M059J (cell line): Measurements from ENCODE around the gene MYH10. TPM values are rescaled to one million over a fixed set of nuclear protein-coding genes. Genes with fewer than 3 reads are reported as not detected.

Source experiments
- DNase-seq: peaks from one replicate; pipeline ENCODE4 v3.0.0-alpha.2; 2012; ENCODE audit warnings: low read depth
- total RNA-seq: library from RNA; depleted of rRNA; stranded (reverse); fragments of >200 nt; shearing (Covaris generic); gene quantifications from 2 replicates; pipeline ENCODE4 v1.2.3, GENCODE V29; 2014

MYH10 gene
- total RNA-seq, 1 experiment from 2014 or later: 36.3 TPM

DNA sequence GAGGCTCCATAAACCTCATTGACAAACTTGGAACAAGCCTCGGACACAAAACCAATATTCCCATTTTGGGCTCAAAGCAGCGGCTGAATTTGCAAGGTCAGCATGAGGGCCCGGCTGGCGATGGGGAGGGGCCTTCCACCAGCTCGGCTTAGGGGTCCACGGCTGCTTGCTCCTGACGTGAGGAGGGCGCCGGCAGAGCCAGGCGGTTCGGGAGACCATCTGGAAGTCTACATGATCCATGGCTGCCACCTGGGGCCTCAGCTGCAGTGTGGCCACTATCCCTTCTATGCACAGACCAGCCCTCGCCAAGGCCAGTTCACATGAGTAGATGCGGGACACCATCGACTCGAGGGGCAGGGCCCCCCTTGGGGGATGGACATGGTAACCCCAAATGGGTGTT, 155.7 kb downstream of the MYH10 start:
- no peak for DNase-seq

DNA sequence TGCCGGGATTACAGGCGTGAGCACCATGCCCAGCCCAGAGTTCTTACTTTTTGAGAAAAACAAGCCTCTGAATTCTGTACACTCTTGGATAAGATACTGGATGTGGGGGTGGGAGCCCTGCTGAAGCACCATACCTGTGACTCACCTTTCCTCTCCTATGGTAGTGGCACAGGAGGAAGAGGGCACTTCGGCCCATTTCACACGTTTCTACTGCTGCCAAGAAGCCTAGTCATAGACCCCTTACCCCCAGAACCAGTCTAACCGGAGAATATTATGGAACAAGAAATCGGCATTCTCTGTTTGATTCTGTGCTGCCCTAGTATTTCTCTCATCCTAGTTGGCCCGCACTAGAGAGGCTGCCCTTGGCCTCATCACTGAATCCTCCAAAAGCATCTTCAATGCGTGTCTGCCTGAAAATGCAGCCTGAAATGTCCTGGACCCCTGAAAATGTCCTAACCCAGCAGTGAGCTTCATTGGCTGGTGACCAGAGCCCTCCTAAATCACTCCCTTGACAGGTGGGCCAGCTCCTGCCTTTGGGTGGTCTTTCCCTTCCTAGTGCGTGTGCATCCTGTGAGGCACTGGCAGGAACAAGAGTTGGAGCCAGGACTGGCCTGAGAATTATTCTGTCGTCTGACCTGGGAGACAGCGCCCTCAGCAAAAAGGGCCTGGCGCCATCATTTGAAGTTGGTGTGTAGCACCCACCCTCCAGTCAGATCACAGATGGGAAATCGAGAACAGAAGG, 156.9 kb downstream of the MYH10 start:
- no peak for DNase-seq

DNA sequence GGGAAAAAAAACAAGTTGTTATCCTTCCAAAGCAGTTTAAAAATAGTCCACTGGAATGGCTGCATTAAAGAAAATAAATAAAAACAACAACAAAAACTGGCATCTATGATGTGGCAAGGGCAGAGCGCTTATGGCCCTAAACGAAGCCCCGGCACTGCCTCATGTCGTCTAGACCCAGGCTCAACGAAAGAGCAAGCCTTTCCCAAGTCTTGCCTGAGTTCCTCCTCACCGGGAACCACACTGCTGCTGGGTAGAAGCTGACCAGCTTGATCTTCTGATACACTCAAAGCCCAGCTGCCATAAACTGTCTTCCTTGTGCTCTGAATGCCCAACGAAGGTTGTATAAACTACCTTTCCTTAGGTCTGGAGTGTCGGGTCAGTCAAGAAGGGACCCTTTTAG, 157.9 kb downstream of the MYH10 start:
- DNase-seq: no peak

DNA sequence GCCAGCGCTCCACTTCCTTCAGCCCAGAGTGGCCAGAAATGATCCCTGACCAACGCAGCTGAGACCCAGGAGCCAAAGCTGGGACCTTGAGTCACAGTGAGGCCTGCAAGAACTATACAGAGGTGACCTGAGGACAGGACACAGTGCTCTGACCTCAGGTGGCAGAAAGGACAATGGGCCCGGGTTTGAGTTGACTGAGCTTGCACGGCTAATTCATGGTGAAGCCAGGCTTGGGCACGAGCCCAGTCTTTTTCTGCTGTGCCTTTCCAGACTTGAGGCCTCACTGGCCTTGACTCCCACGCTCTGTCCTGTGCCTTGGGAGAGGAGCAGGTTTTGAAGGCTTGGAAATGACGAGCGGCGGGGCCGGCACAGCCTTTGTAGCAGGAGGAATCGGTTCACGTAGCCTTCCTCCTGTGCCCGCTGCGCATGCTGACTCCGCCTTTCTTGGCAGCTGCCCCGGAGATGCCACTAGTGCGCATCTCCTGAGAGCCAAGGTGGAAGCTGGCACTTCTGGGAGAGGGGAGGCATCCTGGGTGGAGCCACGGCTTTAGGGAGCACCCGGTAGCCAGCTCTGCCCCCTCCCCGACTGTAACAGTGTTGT, 160.0 kb downstream of the MYH10 start:
- no peak for DNase-seq

DNA sequence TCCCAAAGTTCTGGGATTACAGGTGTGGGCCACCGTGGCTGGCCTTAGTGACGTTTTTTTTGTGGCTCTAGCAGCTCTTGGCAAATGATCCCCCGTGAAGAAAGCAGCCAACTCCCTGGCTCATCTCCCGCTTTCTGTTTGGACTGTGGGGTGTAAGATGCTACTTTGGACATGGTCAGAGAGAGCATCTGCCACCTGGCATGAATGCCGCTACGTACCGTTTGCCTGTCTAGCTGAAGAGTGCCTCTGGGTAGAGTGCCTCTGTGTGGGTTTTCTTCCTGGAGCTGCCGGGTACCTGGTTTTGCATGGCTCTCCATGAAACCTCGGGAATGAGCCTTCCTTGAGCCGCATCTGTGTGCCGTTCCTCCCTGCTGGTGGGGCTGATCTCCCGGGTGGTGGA, 160.6 kb downstream of the MYH10 start:
- DNase-seq: no peak

DNA sequence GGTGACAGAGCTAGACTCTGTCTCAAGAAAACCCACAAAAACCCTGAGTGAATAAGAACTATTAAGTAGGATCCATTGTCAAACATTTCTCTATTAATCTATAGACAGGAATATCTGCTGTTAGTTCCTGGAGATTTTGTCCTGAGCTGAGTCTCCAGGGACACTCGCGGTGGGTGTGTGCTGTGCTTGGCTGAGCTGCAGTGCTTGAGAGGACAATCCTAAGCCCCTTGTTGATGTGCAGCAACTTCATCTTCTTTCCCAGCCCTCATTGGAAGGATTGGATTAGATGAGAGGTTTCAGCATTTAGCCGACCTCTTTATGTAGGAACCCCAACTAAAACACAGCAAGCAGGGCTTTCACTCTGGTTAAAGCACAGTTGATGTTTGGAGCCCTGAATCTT, 161.5 kb downstream of the MYH10 start:
- no peak for DNase-seq

DNA sequence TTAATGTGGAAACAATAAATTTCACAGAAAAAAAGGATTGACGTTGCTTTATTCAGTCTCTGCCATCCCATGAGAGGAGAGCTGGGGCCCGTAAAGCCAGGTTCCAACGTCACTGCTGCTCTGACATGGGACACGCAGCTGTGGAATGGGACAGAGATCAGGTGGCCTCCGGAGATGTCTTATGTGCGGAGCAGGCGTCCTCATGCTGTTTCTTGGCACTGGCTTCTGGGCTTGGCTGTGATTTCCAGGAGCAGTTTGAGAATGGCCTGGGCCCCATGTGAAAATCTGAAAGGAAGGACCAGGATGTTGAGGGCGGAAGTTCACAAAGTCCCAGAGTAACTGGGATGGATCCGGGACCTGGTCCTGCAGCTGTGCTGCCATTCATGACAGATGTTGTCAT, 162.4 kb downstream of the MYH10 start:
- DNase-seq: no peak

DNA sequence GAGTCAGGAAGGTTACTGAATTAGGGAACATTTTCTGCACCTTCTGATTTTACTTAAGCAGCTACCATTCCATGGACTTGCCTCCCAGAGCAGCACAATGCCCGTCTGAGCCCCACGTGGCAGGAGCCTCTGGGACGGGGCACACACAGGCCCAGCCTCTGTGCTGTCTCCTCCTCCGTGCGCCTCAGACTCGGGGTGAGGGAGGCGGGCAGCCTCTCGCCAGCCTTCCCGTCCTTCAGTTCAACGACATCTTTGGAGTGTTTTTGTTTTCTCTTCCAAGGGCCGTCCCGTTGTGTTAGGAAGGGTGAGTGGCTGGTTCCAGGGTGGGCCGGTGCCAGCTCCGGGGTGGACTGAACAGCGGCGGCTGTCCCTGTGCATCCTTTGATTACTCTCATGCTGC, 163.0 kb downstream of the MYH10 start:
- no peak for DNase-seq

DNA sequence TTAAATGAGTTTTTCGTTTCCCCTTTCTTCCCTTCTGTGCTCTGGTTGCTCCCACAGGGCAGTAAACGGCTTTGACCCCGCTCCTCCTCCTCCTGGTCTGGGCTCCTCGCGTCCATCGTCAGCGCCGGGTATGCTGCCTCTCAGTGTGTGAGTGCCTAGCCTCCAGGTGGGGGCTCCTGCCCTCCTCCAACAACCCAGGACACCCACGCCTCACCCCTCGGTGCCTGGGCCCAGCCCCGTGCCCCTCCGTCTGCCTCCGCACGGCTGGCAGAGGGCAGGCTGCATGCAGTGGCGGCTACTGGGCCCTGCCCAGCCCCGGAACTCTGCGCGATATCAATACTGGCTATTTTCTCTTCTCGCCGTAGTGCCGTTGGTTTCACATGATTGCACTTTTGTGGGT, 163.7 kb downstream of the MYH10 start:
- no peak for DNase-seq

DNA sequence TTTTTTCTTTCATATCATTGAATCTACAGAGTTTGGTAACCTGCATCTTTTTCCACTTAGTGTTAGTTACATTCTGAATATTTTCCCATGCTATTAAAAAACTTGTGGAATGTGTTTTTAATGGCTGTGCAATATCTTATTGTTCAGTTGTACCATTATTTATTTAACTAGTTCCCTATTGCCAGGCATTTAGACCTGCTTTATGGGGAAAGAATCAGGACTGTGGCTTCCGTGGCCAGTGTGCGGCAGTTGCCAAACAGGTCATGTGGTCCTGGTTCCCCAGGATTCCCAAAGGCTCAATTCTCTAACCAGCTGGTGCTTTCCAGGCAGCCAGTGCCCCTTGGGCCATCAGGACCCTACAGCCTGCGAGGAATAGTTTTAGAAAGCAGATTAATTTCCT, 164.1 kb downstream of the MYH10 start:
- no peak for DNase-seq

DNA sequence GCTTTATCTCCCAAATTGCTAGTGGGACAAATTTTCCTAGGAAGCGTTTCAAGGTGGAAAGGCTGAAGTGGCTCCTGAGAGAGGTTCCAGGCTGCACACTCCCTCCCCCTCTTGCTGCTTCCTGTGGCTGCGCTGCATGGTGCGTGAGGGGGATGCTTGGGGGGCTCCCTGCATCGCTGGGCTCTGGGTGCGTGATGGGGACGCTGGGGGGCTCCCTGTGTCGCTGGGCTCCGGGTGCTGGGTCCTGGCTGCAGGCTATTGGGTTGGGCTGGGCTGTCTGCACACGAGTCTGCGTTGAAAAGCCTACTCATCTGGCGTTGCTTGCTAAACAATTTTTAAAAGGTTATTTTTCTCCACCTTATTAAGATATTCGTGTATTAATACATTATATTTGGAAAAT, 164.8 kb downstream of the MYH10 start:
- no peak for DNase-seq

DNA sequence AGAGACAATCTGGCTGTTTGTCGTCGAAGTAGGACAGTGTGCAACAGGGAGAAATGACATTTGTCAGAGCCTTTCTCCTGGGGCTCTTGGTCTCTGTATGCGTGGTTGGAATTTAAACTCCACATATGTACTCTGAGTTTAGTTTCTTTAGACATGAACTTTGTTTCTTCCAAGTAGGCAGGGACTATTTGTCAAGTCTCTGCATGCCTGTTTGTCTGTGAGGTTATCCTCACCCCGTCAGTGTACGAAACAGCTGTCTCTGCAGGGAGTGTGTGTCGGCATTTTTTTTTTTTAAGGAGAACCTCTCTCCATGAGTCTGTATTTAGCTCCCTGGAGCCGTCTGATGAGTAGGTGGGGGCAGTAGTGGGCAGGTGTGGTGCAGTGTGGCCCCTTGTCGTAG, 165.2 kb downstream of the MYH10 start:
- DNase-seq: no peak

DNA sequence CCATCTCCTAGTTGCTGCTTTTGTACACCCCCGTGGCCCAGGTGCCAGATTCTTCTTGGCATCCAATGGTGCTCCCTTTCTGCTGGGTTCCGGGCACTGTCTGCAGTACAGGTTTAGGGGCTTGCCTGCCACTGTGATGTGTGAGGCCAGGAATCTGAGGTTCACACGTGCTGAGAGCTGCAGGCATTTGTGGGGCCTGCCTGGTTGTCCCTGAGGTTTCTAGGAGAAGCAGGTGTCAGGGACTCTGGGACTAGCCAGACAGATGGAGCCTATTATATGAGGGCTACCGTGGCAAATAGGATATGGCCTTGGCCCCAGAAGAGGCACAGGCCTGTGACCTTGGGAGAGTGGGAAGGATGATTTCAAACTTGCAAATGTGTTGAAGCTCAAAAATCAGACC, 165.6 kb downstream of the MYH10 start:
- no peak for DNase-seq

DNA sequence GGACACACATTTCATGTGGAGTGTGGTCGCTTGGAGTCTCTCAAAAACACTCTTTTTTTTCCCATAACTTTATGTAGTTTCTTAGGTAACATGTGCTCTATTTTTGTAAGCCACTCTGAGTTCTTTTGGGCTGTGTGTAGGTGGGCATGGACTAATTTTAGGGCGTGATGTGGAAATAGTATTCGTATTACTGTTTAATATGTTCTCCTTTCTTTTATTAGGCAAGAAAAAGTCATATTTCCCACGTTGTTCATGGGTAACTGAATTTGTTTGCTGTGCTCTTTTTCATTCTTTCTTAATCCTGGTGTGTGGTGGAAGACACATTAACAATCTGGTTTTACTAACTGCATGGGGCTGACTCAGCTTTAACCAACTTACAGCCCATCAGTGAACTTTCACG, 167.4 kb downstream of the MYH10 start:
- no peak for DNase-seq

DNA sequence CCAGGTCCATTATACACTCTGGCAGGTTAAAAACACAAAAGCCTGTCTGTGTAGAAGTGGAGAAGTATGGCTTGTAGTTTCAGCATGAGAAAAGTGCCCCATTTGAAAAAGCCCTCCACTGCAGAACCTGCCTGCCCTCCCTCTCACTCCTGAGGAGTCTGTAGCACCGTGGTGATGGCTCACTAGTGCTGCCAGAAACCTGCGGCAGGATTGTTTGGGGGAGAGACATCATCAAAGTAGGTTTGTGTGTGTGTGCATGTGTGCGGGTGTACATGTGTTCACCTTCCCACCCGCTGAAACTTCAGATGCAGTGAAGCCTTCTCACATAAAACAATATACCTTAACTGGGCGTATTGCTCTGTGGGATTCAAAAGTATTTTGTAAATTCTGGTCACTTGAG, 168.0 kb downstream of the MYH10 start:
- no peak for DNase-seq

DNA sequence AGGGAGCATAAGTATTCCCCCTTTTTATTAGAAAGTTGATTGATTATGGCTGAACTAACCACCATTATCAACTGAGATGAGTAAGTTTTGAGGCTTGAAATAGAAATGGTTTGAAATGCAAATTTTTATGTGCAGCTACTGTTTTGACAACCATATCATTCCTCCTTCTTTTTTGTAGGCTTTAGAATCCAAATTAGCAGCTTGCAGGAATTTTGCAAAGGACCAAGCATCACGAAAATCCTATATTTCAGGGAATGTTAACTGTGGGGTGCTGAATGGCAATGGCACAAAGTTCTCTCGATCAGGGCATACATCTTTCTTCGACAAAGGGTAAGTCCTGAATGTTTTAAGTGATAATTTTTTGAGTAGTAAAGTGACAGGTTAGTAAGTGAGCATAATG, 170.7 kb downstream of the MYH10 start:
- no peak for DNase-seq

DNA sequence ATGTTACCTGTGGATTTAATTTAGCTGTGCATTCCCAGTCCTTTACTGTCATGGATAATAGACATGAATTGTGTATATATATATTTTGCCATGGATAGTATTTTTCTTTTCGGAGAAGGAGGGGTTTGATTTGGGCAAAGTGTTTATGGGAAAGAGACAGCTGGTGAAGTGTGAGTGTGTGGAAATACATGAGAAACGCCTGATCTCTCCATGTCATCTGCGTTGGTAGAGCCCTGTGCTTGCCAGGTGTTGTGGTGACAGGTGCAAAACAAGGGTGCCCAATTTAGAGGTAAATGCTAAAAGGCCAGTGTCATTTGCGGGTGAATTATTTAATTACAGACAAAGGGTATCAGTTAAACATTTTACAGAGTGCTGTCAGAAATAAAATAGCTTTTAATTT, 171.4 kb downstream of the MYH10 start:
- DNase-seq: no peak

DNA sequence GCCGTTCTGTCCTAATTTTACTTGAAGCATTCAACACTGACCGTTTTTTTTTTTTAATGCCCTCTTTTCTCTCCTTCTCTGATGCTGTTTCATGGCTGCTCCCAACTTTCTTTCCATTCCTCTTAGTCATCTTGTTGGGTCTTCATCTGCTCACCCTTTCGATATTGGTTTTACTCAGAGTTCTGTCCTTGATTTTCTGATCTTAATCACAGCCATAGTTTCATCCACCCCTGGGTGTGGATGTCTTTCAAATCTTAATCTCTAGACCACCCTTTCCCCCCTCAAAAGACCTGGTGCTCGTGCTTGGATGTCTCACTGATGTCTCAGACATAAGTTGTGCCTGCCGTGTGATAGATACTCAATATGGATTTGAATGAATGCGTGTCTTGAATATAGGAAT, 172.4 kb downstream of the MYH10 start:
- DNase-seq: no peak

DNA sequence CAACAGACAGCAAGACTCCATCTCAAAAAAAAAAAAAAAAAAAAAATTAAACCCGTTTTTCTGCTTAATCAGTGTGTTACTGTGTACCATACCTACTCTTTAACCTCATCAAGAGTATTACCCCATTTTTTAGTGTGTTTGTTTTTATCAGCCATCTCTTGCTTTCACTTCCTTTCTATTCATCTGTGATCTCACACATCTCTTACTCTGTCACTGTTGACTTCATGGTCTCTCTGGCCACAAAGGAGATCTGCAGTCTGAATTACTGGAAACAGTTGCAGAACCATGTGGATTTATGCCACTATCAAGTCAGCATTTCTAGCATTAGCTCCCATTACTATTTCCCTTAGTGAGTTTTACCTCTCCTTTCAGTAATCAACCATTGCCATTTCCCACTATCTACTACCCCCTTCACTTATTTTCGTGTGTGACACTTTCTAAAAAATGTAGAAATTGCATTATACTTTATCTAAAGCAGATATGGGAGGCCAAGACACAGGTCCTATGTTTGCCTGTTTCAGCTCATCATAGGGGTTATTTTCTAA, 174.8 kb downstream of the MYH10 start:
- DNase-seq: no peak

DNA sequence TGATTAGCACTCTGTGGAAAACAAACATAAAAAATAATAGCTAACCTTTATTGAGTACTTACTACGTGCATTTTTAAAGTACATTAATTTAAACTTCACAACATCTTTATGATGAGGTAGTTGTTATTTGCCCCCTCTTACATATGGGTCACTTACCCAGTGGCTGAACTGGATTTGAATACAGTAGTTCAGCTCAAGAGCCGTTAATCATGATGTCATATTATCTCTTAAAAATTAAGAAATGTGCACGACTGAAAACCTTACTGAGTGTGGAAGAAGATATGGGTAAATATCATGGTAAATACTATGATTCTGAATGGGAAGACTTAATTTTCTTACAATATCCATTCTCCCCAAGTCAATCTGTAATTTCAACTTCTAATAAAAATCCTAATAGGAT, 177.2 kb downstream of the MYH10 start:
- no peak for DNase-seq

DNA sequence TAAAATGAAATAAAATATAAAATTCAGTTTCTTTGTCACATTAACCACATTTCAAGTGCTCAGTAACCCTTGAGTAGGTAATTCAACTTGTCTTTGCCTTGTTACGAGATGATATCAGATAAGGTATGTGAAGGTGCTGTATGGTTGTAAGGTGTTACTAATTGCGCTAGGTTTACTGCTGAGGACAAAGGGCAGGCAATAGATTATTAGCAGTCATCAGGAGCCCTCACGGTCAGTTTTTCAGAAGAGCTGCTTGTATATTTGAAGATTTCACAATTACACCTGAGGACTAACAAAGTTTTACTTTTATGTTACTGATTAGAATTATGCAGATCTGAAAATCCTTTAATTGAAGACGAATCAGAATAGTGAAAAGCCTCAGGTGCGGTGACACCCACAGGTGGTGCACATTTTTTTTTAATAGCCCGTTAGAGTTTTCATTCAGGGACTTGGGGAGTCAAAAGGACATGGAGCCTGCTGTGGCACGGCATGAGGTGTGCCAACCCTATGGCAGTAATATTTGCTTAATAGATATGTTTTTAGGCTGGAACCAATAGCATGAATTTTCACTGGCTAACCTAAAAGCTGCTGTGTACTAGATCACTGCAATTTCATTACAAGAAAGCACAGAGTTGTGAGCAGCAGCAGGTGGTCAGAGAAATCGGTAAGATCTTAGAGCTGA, 178.5 kb downstream of the MYH10 start:
- DNase-seq: no peak

DNA sequence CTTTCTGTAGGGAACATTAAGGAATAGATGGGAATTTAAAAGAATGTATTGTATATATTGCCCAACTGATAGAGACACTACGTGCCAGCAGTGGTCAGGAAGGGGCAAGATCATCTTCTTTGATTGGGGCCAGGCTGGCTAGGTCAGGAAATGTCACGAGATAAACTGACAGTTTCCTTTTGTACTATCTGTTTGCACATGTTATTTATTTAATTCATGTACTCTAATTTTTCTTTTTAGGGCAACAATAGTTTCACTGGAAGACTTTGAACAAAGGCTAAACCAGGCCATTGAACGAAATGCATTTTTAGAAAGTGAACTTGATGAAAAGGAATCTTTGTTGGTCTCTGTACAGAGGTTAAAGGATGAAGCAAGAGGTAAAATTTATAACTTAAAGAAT, 182.2 kb downstream of the MYH10 start:
- DNase-seq: no peak

DNA sequence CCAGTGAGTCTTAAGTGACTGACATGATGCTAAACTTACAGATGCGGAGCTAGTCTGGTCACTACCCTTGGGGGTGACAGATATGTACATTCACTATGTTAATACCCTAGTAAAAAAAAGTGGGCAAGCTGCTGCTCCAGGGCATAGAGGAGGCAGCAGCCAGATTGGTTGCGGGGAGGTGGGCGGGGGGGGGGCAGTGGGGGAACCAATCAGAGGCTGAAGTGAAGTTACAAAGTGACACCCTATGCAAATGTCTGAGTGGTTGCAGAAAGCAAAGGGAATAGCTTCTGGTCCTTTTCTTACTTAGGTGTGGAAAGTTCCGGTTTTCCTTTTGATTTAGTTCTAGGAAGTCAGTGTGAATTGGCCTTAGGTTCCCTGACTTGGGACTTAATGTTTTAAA, 182.7 kb downstream of the MYH10 start:
- DNase-seq: no peak
